ENCODE data around the gene NEUROG3.

The NEUROG3 gene, protein sequence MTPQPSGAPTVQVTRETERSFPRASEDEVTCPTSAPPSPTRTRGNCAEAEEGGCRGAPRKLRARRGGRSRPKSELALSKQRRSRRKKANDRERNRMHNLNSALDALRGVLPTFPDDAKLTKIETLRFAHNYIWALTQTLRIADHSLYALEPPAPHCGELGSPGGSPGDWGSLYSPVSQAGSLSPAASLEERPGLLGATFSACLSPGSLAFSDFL

DNA sequence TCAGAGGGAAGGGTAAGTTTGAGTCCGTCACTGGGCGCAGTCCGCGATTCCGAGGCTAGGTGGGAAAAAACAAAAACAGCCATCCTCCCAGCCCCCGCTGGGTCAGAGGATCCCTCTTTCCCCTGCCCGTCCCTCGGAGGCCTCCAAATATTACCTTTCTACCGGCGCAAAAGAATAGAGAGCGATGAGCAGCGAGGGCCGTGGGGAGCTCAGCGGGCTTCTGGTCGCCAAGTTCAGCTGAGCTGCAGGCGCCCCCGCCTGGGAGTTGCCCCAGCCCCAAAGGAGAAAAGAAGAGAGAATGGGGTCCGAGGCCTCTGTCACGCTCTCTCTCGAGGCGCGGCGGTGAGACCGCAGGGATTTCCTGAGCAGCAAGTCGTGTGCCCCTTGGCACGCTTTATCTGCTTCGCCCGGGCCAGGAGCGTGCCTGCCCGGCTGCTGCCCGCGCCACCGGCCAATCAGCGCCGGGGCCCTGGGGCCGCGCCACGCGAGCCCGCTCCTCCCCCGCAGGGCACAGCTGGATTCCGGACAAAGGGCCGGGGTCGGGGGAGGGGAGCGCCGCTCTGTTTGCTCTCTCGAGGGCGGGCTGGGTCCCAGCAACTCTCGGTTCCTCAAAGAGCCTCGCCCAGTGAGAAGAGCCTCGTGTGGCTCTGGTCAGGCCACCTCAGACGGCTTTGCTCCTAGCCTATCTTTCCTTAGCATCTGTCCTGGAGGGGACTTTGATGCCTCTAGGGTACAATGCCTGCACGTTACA is at the start of gene NEUROG3:
Gene NEUROG3 (minus strand): TSS at position 367 of the 751 bp plus-strand sequence. CDS start 379 bp downstream, outside the sequence.
- Mint-ChIP-seq H3K4me3 (peak within 1 kb of the TSS; percentile 56), H3K27me3 (ENCODE audit: low read depth) (peaks cover 83% of the 10 kb centered on the region), H3K36me3 (ENCODE audit: low read depth) (no peaks in the 10 kb centered on the region), H3K27ac (no peak within 1 kb of the TSS), H3K4me1 (ENCODE audit: low read depth) (peaks cover 8% of the 10 kb centered on the region), H3K9me3 (no peaks in the 10 kb centered on the region)
- DNase-seq (ENCODE audit: low spot score): no peak

DNA sequence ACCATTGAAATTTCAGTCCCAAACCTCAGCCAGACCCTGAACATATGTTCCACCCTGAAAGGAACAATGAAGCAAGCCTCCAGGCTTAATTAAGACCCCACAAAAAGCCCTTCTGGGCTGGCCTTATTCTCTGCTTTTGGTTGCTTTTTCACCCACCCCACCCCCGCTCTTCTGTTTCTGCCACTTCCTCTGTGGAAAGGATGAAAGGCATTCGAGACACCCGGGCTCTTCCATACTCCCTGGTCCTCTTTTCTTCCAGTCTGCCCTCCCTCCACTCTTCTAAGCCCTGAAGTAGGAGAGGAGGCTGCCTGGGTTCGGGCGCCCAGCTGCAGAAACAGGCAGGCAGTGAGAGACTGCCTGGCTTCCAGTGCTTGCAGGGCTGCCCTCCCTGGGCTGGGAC is 47.4 kb upstream of the NEUROG3 start:
- peaks cover 21% of the 10 kb centered on the region for H3K9me3 Mint-ChIP-seq
- DNase-seq (ENCODE audit: low spot score): no peak
- peaks cover 9% of the 10 kb centered on the region for H3K27me3 Mint-ChIP-seq (ENCODE audit: low read depth)
- H3K4me3 Mint-ChIP-seq: no peak overlapping the region
- no peaks in the 10 kb centered on the region for H3K36me3 Mint-ChIP-seq (ENCODE audit: low read depth)
- H3K27ac Mint-ChIP-seq: no peak overlapping the region
- H3K4me1 Mint-ChIP-seq (ENCODE audit: low read depth): peaks cover 14% of the 10 kb centered on the region

DNA sequence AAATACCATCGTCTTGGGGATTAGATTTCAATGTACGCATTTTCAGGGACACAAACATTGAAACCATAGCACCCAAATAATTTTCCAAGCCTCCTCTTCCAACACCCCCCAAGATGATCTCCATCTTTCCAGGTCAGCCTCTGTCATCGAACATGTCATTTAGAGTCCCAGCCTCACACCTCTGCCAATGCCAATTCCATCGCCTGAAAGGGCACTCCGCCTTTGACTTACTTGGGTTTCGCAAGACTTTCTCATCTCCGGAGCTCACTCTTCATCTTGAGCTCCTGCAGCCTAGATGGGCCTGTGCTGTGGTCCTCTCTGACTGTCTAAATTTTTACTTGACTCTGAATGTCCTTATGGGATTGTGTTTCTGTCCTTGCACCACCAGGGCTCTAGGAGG is 46.4 kb upstream of the NEUROG3 start:
- no peaks in the 10 kb centered on the region for H3K36me3 Mint-ChIP-seq (ENCODE audit: low read depth)
- peaks cover 14% of the 10 kb centered on the region for H3K9me3 Mint-ChIP-seq
- no peak overlapping the region for H3K27ac Mint-ChIP-seq
- peaks cover 14% of the 10 kb centered on the region for H3K4me1 Mint-ChIP-seq (ENCODE audit: low read depth)
- H3K4me3 Mint-ChIP-seq: no peak overlapping the region
- H3K27me3 Mint-ChIP-seq (ENCODE audit: low read depth): peaks cover 9% of the 10 kb centered on the region
- DNase-seq (ENCODE audit: low spot score): no peak

DNA sequence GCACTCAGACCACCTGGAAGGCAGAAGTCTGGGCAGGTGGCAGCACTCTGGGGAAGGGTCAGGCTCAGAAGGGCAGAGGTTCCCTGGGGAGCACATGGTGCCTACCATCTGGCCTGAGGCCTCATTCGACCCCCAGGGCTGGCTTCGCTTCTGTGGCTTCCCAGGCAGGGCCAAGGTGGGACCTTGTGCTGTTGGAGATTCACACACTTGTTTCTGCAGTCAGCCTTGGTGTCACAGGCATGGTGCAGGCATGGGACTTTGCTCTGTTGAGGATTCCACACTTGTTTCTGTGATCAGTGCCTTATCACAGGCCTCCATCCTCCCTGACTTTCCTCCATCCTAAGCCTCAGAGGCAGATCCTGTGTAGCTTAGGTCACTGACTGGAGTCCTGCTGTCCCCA is 45.5 kb upstream of the NEUROG3 start:
- Mint-ChIP-seq H3K4me3 (no peak overlapping the region), H3K27me3 (ENCODE audit: low read depth) (peaks cover 11% of the 10 kb centered on the region), H3K36me3 (ENCODE audit: low read depth) (no peaks in the 10 kb centered on the region), H3K4me1 (ENCODE audit: low read depth) (peaks cover 6% of the 10 kb centered on the region), H3K9me3 (peaks cover 5% of the 10 kb centered on the region), H3K27ac (no peak overlapping the region)
- no peak for DNase-seq (ENCODE audit: low spot score)

DNA sequence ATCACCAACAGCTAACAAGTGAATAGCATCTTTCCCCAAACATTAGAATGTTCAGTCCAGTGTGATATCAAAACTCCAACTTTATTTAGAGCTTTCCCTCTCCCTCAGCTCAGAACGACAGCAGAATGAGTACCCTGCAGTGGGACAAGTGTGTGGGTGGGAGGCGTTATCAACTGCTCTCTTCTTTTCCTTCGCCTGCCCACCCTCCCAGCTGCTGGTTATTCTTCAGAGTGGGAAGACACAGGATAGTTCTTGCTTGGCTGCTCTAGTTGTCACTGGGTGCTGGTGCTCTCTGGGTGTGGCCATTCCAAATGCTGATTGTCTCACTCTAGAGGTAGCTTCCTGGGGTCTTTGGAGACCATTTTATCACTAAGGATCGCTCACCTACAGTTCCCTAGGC is 43.1 kb upstream of the NEUROG3 start:
- no peak for DNase-seq (ENCODE audit: low spot score)
- peaks cover 12% of the 10 kb centered on the region for H3K27me3 Mint-ChIP-seq (ENCODE audit: low read depth)
- H3K9me3 Mint-ChIP-seq: no peaks in the 10 kb centered on the region
- peaks cover 3% of the 10 kb centered on the region for H3K4me1 Mint-ChIP-seq (ENCODE audit: low read depth)
- no peak overlapping the region for H3K4me3 Mint-ChIP-seq
- H3K27ac Mint-ChIP-seq: no peak overlapping the region
- H3K36me3 Mint-ChIP-seq (ENCODE audit: low read depth): no peaks in the 10 kb centered on the region

DNA sequence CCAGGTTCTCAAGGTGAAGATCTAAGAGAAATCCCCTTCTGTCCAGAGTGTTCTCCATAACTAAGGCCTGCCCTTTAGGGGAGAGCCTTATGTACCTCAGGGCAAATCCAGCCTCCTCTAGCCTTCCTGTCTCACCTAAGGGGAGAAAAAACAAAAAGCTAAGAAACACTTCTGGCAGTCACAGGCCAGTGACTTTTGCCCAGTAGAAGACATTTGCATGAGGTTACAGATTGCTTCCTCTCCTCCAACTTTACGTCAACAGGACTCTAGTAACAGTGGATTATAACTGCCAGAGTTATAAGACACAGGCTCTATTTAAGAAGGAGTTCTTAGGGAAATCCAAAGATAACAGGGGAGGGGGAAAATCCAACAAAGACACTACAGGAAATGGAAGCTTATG is 40.9 kb upstream of the NEUROG3 start:
- Mint-ChIP-seq H3K9me3 (peaks cover 9% of the 10 kb centered on the region), H3K4me3 (no peak overlapping the region), H3K27me3 (ENCODE audit: low read depth) (peaks cover 20% of the 10 kb centered on the region), H3K4me1 (ENCODE audit: low read depth) (no peaks in the 10 kb centered on the region), H3K27ac (no peak overlapping the region), H3K36me3 (ENCODE audit: low read depth) (no peaks in the 10 kb centered on the region)
- DNase-seq (ENCODE audit: low spot score): no peak

DNA sequence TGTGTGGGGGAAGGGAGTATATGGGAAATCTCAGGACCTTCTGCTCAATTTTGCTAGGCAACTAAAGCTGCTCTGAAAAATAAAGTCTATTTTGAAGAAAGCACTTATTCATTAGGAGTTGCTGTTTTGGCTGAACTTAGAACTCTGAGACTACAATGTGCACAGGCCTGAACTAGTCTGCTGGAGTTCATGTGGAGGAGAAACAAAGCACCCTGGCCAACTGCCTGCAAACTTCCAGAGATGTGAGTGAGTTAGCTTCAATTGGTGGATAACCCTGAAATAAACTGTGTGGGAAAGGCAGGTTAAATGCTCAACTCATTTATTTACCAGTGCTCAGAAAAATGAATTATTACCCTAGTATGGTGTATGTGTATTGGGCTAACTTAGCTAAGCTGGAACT is 39.5 kb upstream of the NEUROG3 start:
- DNase-seq (ENCODE audit: low spot score): no peak
- Mint-ChIP-seq H3K27ac (no peak overlapping the region), H3K27me3 (ENCODE audit: low read depth) (peaks cover 26% of the 10 kb centered on the region), H3K4me1 (ENCODE audit: low read depth) (no peaks in the 10 kb centered on the region), H3K9me3 (peaks cover 9% of the 10 kb centered on the region), H3K4me3 (no peak overlapping the region), H3K36me3 (ENCODE audit: low read depth) (no peaks in the 10 kb centered on the region)

DNA sequence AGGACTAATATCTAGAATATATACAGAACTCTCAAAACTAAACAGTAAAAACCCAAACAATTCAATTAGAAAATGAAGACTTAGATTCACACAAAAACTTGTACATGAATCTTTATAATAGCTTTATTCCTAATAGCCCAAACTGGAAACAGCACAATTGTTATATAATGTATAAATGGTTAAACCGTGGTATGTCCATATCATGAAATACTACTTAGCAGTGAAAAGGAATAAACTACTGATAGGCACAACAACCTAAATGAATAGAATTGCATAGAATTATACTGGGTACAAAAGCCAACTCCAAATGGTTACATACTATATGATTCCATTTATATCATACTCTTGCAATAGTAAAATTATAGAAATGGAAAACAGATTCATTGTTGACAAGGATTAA is 35.9 kb upstream of the NEUROG3 start:
- no peak for DNase-seq (ENCODE audit: low spot score)
- Mint-ChIP-seq H3K27me3 (ENCODE audit: low read depth) (peaks cover 27% of the 10 kb centered on the region), H3K27ac (no peak overlapping the region), H3K36me3 (ENCODE audit: low read depth) (no peaks in the 10 kb centered on the region), H3K4me3 (no peak overlapping the region), H3K4me1 (ENCODE audit: low read depth) (no peaks in the 10 kb centered on the region), H3K9me3 (peaks cover 9% of the 10 kb centered on the region)

DNA sequence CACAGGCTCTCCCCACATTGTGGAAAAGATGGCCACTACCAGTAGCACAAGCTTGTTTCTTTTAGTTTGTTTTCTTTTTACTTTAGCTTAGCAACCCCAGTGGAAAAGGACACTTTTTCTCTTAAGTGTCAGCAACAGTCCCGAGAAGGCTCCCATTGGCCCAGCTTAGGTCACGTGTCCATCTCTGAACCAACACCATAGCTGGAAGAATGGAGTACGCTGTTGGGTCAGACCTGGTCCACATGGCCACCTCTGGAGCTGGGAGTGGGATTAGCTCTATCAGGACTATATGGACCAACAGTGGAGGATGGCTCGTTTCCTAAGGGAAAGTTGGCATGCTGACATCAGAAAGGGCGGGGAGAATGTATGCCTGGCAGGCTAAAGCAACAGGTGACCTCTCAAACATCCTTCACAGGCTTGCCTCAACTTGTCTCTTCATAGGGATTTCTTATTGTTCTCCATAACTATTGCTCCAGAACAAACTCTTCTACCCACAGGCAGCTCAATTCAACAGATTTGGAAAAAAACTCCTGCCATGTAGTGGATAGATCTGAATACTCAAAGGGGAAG is 27.6 kb upstream of the NEUROG3 start:
- Mint-ChIP-seq H3K9me3 (no peaks in the 10 kb centered on the region), H3K27ac (no peak overlapping the region), H3K36me3 (ENCODE audit: low read depth) (no peaks in the 10 kb centered on the region), H3K4me1 (ENCODE audit: low read depth) (no peaks in the 10 kb centered on the region), H3K27me3 (ENCODE audit: low read depth) (peaks cover 22% of the 10 kb centered on the region), H3K4me3 (no peak overlapping the region)
- DNase-seq (ENCODE audit: low spot score): no peak

DNA sequence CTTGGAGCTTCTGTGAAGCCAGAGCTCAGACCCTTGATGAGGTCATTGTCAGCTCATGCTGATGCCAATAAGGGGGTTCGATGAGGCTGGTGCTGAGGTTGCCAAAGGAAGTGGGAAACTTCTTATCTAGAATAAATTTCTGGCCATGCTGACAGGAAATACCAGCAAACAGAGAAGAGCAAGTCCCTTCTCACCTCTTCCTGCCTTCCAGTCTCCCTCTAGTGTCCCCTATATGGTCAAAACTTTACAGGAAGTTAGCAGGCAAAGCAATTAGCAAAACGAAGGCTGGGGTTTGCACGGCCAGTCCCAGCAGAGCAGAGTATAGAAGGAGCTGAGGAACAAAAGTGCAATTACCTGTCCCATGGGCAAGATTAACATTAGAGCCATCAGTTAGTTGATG is 15.1 kb upstream of the NEUROG3 start:
- H3K36me3 Mint-ChIP-seq (ENCODE audit: low read depth): no peaks in the 10 kb centered on the region
- peaks cover 10% of the 10 kb centered on the region for H3K4me1 Mint-ChIP-seq (ENCODE audit: low read depth)
- DNase-seq (ENCODE audit: low spot score): no peak
- H3K4me3 Mint-ChIP-seq: peak overlapping the region; percentile 30
- H3K9me3 Mint-ChIP-seq: no peaks in the 10 kb centered on the region
- peaks cover 12% of the 10 kb centered on the region for H3K27me3 Mint-ChIP-seq (ENCODE audit: low read depth)
- no peak overlapping the region for H3K27ac Mint-ChIP-seq

DNA sequence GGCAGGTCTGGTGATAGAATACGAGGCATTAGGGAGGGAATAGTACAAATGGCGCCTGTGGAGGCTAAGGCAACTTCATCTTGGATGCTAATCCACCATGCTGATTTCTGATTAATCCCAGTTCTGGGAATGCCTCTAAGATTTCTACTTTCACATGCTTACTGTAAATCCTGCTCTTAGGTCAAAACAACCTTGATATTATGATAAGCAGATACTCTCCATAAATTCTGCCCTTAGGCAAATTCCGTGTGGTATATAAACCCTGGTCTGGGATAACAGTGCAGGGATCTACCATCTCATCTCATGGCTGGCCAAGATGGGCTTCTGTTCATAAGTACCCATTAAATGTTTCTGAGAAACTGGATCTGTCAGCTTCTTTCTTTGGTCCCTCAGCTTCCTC is 11.4 kb upstream of the NEUROG3 start:
- Mint-ChIP-seq H3K4me3 (no peak overlapping the region), H3K4me1 (ENCODE audit: low read depth) (peaks cover 10% of the 10 kb centered on the region), H3K27ac (no peak overlapping the region), H3K9me3 (no peaks in the 10 kb centered on the region), H3K27me3 (ENCODE audit: low read depth) (peaks cover 31% of the 10 kb centered on the region), H3K36me3 (ENCODE audit: low read depth) (no peaks in the 10 kb centered on the region)
- no peak for DNase-seq (ENCODE audit: low spot score)

DNA sequence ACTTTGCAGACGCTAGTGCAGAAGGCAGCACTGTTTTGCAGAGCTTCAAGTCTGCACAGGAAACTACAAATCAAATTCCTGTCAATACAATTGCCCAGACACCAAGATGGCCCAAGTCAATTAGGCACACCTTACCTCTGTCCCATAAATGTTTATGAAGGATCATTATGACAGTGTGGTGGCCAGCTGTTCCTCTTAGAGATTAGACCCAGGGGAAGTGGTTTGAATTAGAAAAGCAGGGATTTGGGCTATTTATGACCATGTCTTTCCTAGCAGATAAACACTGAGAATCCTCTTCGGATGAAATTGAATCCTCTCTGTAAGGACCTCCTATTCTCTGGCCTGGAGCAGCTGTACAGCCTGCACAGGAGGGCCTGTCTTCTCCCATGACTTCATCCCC is 9.9 kb upstream of the NEUROG3 start:
- H3K27me3 Mint-ChIP-seq (ENCODE audit: low read depth): peaks cover 46% of the 10 kb centered on the region
- no peaks in the 10 kb centered on the region for H3K36me3 Mint-ChIP-seq (ENCODE audit: low read depth)
- no peaks in the 10 kb centered on the region for H3K9me3 Mint-ChIP-seq
- no peak overlapping the region for H3K27ac Mint-ChIP-seq
- no peak overlapping the region for H3K4me3 Mint-ChIP-seq
- DNase-seq (ENCODE audit: low spot score): no peak
- peaks cover 2% of the 10 kb centered on the region for H3K4me1 Mint-ChIP-seq (ENCODE audit: low read depth)

DNA sequence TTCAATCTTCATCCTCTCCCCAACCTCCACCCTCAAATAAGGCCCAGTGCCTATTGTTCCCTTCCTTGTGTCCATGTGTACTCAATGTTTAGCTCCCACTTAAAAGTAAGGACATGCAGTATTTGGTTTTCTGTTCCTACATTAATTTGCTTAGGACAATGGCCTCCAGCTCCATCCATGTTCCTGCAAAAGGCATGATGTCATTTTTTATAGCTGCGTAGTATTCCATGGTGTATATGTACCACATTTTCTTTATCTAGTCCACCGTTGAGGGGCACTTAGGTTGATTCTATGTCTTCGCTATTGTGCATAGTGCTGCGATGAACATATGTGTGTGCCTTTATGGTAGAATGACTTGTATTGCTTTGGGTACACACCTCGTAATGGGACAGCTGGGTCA is 7.2 kb upstream of the NEUROG3 start:
- peaks cover 60% of the 10 kb centered on the region for H3K27me3 Mint-ChIP-seq (ENCODE audit: low read depth)

DNA sequence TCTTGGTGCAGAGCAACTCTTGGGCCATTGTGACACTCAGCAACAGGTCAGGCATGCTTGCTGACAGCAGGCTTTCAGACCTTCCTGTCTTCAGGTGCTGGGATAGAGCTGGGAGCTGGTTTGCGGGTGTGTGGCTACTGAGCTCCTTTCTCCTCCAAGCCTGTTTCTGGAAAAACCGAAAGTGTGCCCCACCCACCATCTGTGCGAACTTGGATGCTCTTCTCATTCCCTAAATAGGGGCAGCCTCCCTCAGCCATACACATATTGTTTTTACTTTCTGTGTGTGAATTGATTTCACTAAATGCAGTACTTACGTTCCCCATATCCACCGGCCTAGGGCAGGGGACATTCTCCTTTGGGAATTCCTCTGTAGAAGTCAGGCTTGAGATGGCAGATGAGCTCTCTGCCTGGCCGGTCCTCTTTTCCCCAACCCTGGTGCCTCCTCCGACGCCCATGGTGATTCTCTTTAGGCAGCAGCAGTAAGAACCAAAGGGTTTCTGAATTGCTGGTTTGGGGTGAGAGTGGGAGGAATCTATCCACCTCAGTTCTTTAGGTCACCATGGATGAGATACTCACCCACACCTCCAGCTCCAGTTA is 6.3 kb upstream of the NEUROG3 start:
- no peak for DNase-seq (ENCODE audit: low spot score)
- peaks cover 3% of the 10 kb centered on the region for H3K4me1 Mint-ChIP-seq (ENCODE audit: low read depth)
- H3K27ac Mint-ChIP-seq: no peak overlapping the region
- no peaks in the 10 kb centered on the region for H3K36me3 Mint-ChIP-seq (ENCODE audit: low read depth)
- no peak overlapping the region for H3K4me3 Mint-ChIP-seq
- no peaks in the 10 kb centered on the region for H3K9me3 Mint-ChIP-seq
- H3K27me3 Mint-ChIP-seq (ENCODE audit: low read depth): peaks cover 69% of the 10 kb centered on the region

More for the DNA sequence above, 7.2 kb upstream of the NEUROG3 start:
- H3K27ac Mint-ChIP-seq: no peak overlapping the region
- no peaks in the 10 kb centered on the region for H3K9me3 Mint-ChIP-seq
- H3K4me3 Mint-ChIP-seq: no peak overlapping the region
- no peaks in the 10 kb centered on the region for H3K36me3 Mint-ChIP-seq (ENCODE audit: low read depth)
- no peaks in the 10 kb centered on the region for H3K4me1 Mint-ChIP-seq (ENCODE audit: low read depth)
- no peak for DNase-seq (ENCODE audit: low spot score)
